HG03025 (cell line): ENCODE measurements around the gene IAH1.

Experiments used
- ATAC-seq: cut with Tn5 transposase; IDR thresholded peaks from one replicate; pipeline ENCODE4 v1.9.1; 2021; ENCODE audit warnings: mild to moderate bottlenecking, moderate library complexity; ENCODE audit not compliant: unreplicated experiment, low FRiP score

IAH1 gene, protein sequence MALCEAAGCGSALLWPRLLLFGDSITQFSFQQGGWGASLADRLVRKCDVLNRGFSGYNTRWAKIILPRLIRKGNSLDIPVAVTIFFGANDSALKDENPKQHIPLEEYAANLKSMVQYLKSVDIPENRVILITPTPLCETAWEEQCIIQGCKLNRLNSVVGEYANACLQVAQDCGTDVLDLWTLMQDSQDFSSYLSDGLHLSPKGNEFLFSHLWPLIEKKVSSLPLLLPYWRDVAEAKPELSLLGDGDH

DNA sequence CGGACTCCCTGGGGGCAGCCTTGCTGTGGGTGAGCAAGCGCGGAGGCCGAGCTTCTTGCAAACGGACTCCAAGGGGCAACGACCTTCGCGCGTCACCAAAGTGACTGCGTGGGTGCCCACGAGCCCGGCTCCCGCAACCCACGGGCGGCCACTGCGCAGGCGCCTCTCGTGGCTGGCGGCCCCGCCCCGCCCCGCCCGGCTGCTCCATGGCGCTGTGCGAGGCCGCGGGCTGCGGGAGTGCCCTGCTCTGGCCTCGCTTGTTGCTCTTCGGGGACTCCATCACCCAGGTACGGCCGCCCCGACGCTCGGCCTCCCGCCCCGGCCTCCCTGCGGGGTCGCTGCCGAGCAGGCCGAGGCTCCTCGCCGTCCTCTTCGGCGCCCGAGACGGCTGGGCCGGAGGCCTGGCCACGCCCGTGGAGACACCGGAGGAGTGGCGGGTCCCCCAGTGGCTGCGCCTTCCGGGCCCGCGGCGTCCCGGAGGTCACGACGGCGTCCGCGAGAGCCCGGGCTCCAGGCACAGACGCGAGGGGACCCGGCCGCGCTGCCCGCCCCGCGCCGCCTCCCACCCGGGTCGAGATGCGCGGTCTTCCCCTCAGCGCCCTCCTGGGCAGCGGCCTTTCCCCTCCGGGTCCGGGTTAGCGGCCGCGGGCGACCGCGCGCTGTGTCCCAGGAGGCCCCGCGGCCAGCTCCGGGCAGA, at the start of gene IAH1:
IAH1 (plus strand) TSS at position 191 of the 697 bp plus-strand sequence; CDS start at position 207, 16 bp downstream.
- peak; percentile 74 for ATAC-seq

DNA sequence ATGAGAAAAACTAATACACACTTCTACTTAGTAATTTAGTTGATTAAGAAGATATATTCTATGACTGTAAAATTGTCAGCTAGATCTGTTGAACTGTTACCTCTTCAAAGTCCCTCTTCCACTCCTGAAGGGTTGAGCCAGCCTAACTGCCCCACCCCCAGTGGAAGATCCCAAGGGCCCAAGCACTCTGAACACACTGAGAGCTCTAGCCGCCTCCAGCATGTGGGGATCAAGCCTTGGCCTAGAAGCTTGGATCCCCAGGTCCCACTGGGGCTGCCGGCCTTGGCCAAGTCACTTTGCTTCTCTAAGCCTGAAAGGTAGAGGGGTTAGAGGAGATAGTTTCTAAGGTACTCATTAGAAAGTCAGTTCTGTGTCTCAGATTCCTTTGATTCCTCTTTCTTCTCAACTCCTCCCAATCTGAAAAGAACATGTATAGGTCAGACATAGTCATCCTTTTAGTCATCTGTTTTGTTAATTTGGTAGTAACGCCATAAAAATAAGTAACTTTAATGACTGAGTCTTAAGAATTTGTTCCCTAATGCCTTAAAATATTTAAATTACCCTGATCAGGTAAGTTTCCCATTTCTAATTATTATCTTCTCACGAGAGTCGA, 45.3 kb upstream of the IAH1 start:
- ATAC-seq: no peak

DNA sequence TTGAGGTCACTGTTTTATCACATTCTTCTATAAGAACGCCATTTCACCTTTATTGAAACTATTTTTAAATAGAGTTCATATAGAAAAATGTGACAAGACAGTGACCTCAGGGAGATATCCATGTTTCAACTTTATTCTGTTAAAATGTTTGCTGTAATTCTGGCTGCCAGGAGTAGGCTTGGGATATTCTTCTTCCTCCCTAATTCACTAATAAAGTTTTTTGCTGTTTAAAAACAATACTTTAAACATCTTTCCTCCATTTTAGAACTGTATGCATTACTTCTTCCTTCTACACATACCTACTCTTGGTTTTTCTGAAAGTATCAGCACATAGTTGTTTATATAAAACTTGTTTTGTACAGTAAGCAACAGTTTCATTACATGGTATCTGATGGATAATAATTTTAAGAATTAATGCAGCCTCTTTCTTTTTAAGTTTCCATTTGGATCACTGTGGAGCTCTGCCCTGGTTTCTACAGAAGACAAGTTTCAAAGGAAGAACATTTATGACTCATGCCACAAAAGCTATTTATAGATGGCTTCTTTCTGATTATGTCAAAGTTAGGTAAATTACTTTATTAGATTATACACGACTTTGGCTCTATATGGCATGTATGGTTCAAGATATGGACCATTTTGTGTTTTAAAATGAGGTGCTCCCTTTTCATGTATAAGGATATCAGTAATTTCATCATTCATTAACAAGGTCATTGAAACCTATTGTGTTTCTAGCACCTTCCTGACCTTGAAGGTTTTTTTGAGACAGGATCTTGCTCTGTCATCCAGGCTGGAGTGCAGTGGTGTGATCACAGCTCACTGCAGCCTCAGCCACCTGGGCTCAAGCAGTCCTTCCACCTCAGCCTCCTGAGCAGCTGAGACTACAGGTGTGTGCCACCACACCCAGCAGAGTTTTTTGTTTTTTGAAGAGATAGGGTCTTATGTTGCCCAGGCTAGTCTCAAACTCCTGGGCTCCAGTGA, 43.7 kb upstream of the IAH1 start:
- ATAC-seq: no peak

DNA sequence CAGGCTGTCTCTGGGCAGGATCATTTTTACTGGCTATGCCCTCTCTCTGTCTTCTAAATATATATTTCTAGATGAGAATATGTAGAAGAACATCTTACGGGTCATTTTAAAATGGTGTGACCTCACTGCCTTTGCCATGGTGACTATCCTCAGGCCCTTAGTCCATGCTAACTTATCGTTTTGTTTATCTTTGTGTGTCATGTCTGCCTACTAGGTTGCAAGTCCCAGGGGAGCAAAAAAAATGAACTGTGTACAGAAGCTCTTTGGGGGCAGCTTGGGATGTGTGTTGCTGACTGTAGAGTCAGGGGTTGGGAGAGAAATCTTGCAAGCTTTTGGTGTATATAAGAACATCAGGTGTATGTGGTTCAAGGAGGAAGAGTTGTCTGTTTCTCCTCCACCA, 39.9 kb upstream of the IAH1 start:
- ATAC-seq: no peak

DNA sequence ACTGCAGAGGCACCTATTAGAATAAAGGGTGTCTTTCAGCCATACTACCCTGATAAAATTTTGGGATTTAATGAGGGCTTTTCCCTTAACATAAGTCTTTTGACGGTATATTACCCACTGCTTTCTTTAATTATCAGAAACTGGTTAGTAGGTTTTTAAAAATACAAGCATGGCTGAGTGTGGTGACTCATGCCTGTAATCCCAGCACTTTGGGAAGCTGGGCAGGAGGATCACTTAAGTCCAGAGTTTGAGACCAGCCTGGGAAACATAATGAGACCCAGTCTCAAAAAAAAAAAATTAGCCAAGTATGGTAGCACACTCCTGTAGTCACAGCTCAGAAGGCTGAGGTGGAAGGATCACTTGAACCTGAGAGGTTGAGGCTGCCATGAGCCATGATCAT, 34.8 kb upstream of the IAH1 start:
- no peak for ATAC-seq

DNA sequence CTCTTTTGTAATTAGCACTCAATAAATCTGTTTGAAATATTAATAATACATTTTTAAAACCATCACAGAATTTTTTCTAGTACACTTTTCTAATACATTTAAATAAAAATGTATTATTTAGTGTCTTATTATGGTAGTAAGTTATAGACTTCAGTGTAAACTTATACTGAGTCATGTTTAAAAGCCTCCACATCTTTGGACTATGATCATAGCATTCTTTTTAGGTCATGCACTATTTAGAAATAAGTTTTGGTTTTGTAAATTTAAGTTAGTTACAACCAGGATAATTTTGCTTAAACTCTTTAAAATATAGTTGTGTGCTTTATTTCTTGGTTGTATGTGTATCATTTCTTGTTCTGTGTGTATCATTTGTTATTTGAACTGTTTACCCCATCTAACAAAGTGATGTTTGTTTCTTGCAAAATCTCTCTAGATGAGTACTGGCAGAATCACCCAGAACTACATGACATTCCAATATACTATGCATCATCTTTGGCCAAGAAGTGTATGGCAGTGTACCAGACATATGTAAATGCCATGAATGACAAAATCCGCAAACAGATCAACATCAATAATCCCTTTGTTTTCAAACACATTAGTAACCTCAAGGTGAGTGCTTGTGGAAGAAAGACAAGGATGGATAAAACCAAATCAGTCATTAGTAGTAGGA, 34.2 kb upstream of the IAH1 start:
- ATAC-seq: no peak

DNA sequence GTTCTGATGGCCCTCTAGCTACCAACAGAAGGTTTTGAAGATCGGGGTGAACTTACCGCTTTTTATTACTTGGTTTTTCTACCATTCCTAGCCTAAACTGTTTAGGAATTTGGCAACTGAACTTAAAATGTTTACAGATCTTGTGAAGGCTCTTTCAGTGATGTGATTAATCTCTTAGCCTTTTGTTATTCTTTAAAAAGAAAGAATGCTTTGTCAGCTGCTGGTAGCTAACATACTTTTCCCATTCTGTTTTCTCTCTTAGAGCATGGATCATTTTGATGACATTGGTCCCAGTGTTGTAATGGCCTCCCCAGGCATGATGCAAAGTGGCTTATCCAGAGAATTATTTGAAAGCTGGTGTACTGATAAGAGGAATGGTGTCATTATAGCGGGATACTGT, 32.8 kb upstream of the IAH1 start:
- no peak for ATAC-seq

DNA sequence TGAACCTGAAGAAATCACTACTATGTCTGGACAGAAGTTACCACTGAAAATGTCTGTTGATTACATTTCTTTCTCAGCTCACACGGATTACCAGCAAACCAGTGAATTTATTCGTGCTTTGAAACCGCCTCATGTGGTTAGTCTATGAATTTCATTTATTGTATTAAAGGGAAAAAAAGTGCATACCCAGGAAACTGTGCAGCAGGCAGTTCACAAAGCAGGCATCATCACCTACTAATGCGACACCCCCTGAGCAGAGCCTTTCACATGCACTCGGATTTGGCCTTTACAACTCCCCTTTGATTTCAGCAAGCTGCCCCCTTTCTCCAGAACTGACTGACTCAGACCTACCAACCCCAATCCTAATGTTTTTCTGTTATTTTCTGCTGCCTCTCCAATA, 30.8 kb upstream of the IAH1 start:
- no peak for ATAC-seq

DNA sequence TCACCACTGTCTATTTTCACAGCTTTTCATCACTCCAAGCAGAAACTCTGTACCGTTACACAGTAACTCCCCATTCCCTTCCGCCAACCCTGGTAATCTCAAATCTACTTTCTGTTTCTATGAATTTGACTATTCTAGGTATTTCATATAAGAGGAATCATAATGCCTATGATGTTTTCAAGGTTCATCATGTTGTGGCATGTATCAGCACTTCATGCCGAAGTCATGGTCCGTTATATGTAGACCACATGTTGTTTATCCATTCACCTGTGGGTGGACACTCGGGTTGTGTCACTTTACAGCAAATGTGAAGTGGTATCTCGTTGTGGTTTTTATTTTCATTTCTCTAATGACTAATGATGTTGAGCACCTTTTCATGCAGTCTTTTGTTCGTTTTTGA, 29.3 kb upstream of the IAH1 start:
- no peak for ATAC-seq

DNA sequence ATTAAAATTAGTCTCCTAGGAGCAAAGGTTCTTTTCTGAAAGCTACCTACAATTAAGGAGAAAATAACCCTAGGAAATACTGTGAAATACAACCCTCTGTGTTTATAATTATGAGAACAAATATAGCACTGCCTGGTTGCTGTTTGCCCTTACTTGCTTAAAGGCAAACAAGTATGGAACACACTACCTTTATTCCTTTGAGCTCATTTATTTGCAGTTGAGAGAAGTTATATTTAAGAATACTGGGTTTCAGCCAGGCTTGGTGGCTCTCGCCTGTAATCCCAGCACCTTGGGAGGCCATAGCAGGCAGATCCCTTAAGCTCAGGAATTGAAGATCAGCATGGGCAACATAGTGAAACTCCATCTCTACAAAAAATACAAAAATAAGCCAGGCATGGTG, 23.1 kb upstream of the IAH1 start:
- ATAC-seq: no peak

DNA sequence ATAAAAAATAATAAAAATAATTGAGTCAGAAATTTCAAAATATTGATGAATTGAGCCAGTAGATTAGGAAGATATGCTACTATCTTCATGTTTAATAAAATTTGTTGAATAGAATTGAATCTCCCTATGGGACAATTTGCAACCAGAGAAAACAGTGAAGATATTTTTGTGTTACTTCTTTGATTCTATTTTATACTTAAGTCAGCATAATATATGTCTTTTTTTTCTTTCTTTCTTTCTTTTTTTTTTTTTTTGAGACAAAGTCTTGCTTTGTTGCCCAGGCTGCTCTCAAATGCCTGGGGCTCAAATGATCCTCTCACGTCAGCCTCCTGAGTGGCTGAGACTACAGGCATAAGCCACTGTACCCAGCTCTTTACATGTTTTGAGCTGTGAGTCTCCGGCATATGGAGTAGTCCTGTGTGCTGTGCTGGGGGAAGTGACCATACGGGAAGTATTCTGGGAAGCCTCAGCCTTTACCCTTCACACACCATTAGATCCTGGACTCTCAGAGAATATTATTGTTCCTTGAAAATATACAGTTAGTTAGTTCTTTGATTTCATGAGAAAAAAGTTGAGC, 13.8 kb upstream of the IAH1 start:
- ATAC-seq: no peak

DNA sequence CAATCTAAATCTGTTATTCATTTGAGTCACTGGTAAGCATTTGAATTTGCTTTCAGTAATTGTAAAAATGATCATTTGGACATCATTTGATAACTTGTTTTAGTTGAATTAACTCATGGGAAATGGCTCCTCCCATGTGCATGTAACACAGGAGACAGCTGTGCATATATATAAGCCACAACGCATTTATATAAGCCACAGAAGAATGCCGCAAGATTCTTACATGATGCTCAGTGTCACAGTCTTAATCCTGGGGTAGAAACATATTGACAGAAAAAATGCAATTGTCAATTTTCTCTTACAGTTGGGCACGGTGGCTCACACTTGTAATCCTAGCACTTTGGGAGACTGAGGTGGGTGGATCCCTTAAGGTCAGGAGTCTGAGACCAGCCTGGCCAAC, 13.3 kb upstream of the IAH1 start:
- ATAC-seq: no peak

DNA sequence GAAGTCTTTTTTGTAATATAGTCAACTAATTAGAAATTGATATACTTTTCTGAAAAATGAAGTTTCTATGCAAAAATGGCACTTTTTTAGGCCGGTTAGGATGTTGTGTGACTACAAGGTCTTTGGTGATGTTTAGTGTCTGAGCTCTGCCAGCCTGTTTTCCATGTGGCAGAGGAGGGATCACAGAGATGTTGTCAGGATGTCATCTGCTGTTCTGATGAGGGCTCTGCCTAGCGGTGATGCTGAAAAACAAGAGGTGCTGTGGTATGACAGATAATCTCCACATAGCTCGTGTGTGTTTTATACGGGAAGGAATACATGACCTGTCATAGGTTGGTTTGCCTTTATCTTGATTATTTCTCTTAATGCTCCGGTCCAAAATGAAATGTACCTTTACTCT, 12.0 kb upstream of the IAH1 start:
- no peak for ATAC-seq

DNA sequence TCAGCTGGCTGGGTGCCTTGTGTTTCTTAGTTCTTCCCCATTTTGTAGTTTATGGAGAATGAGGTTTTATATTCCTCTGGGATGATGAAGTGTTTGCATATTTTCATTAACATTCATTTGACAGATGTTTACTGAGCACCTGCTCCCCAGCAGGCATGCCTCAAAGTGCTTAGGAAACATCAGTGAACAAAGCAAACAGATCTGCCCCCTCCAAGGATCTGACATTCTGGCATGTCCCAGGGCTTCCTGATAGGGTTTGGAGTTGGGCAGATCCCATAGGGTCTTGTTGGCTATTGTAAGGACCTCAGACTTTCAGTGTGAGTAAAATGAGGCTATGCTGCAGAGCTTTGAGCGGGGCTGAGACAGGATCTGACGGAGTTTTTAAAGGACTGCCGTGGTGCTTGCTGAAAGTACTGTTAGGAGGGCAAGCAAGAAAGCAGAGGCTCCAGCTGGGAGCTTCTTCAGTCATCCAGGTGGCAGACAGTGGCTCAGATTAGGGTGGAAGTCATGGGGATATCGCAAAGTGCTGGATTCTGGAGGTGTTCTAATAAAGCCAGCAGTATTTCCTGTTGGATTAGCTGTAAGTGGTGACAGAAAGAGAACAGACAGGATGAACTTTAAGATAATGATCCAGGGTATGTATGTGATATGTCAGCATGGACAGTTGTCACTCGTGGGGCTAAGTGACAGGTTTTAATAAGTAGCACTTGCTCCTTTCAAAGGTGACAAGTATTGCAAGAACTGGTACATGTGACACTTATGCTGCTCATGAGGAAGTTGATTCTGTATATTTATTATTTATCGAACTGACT, 11.3 kb upstream of the IAH1 start:
- ATAC-seq: no peak

DNA sequence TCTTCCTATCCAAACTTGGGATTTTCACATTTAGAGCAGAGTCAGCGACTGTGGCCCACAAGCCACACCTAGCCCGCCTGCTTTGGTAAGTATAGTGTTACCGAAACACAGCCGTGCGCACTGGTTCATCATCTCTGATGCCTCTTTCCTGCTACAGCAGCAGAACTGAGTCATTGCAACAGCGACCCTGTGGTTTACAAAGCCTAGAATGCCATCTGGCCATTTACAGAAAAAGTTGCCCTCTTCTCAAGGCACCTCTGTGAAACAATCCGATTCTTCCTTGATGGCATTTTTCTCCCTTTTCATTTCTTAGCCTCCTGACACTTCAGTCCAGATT, 10.7 kb upstream of the IAH1 start:
- ATAC-seq: no peak

DNA sequence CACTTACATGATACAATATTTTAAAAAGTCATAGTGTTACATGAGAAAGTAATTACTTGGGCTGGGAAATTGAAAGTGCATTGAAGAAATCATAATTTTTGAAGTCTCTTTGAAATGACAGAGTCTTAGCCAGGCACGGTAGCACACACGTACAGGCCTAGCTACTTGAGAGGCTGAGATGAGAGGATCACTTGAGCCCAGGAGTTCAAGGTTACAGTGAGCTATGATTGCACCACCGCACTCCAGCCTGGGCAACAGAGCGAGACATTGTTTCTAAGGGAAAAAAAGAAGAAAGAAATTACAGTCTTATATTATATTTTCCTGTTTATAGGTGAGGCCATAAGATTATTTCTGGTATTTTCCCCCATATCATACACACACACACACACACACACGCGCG, 9.2 kb upstream of the IAH1 start:
- no peak for ATAC-seq

DNA sequence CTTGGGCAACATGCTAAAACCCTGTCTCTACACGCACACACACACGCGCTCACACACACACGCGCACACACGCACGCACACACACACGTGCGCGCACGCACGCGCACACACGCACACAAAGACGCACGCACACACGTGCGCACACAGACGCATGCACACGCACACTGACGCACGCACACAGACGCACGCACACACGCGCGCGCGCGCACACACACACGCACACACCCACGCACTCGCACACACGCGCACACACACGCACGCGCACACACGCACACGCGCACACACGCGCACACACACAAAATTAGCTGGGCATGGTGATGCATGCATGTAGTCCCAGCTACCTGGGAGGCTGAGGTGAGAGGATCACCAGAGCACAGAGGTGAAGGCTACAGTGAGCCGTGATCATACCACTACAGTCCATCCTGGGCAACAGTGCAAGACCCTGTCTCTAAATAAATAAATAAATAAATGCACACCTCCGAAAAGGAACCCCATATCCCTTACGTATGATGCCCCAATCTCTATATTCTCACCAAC, 8.1 kb upstream of the IAH1 start:
- no peak for ATAC-seq

DNA sequence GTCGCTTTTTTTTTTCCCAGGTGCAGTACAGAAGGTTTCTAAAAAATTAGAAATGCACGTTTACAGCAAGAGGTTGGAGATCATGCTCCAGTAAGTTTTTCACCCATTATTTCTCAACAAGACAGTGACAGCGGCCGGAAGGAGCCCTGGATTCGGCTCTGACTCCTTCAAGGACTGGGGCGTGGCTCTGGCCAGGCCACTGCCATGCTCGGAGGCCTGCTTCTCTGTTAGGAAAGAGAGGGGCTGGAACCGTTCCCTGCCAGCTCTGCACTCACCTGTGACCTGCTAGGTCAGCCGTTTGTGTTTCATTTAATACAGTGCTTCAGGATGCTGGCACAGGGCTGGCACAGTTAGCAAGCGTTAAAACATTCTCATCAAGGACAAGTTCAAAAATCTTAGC, 6.7 kb upstream of the IAH1 start:
- ATAC-seq: no peak

DNA sequence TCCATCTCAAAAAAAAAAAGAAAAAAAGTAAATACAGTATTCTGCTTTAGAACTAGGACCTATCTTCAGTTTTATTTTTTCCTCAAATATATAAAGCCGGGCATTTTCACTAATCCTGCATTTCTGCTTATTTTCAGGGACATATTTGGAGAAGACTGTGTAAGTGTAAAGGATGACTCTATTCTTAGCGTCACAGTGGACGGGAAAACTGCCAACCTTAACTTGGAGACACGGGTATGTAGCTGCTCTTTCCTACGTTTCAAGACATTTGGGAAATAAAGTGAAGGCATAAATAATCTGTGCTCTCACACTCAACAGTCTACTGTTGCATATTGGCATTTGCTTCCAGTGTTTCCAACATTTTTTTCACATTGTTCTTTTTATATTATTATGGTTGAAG, 3.1 kb upstream of the IAH1 start:
- no peak for ATAC-seq
